HG03354 (cell line): ENCODE measurements around the gene STYXL1.

ENCODE experiments used
- ATAC-seq: cut with Tn5 transposase; IDR thresholded peaks from one replicate; pipeline ENCODE4 v1.9.1; 2021; ENCODE audit warnings: mild to moderate bottlenecking; ENCODE audit not compliant: unreplicated experiment, poor library complexity, severe bottlenecking

STYXL1 gene

GRCh38 chr7:75966190-75966961 is 81.4 kb downstream of the STYXL1 start:
- no peak for ATAC-seq

- no peak for ATAC-seq
Observed at GRCh38 chr7:75965617-75966016, 82.2 kb downstream of the STYXL1 start.

GRCh38 chr7:75963381-75963995 is 84.3 kb downstream of the STYXL1 start:
- no peak for ATAC-seq

- no peak for ATAC-seq
Observed at GRCh38 chr7:75962607-75963380, 85.0 kb downstream of the STYXL1 start.

- ATAC-seq: no peak
Observed at GRCh38 chr7:75961218-75961617, 86.6 kb downstream of the STYXL1 start.

- ATAC-seq: no peak
Observed at GRCh38 chr7:75960372-75960771, 87.4 kb downstream of the STYXL1 start.

DNA sequence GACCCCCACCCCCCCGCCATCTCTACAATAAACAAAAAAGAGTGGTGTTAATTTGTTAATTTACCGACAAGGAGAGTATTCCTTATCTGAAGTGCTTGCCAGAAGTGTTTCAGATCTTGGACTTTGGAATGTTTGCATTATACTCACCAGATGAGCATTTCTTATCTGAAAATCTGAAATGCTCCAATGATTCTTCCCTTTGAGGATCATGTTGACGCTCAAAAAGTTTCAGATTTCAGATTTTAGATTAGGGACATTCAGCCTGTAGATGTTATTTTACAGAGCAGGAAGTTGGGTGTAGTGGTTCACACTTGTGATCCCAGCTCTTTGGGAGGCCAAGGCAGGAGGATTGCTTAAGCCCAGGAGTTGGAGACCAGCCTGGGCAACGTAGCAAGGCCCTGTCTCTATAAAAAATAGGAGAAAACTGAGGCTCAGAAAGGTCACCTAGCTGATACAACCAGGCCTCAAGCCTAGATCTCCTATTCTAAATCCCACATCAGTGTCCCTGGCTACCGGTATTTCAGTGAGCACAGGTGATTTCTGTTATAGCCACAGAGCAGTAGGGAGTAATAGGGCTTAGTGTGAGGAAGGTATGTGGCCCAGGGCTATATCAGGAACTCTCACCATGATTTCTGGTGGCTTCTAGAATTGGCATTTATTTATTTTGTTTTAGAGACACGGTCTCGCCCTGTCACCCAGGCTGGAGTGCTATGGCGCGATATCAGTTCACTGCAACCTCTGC is 88.8 kb downstream of the STYXL1 start:
- no peak for ATAC-seq

- no peak for ATAC-seq
Observed at GRCh38 chr7:75957021-75957736, 90.6 kb downstream of the STYXL1 start.

DNA sequence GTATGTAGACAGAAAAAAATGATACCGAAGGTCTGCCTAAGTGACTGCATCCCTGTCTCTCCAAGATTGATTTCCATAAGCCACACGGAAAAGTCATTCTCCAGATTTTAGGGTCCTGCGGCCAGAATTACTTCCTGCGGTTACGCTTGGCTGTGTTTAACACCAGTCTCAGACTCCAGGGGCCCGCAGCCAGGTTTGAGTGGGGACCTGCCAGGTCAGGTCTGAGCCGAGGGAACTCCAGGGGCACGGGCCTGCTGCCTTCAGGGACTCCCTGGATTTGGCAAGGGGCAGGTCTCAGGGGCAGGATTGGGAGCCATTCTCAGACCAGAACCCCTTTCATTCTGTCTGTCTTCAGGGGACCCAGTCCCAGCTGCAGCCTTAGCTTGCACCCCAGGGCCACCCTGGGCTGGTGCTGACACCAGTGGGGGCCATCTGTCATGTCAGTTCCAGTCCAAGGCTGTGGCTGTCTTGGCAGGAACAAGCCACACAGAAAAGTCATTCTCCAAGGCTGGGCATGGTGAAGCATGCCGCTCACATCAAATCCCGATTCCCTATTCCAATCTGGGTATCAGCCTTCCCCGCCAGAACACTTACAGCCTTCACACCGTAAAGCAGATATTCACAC is 92.4 kb downstream of the STYXL1 start:
- ATAC-seq: no peak

- no peak for ATAC-seq
Observed at GRCh38 chr7:75953931-75954330, 93.9 kb downstream of the STYXL1 start.

DNA sequence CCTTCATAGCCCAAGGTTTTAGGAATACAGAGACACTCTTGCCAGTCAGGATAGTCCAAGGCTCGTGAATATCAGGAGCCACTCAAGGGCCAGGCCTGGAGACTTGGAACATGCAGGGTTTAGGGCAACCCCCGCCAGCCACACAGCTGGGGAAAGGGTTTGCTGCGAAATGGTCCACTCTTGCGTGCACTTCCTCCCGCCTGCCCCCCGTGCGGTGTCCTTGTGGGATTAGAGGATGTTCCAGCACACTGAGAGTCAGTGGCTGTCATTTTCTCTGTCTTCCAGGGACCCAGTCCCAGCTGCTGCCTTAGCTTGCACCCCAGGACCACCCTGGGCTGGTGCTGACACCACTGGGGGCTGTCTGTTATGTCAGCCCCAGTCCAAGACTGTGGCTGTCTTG is 94.4 kb downstream of the STYXL1 start:
- no peak for ATAC-seq

DNA sequence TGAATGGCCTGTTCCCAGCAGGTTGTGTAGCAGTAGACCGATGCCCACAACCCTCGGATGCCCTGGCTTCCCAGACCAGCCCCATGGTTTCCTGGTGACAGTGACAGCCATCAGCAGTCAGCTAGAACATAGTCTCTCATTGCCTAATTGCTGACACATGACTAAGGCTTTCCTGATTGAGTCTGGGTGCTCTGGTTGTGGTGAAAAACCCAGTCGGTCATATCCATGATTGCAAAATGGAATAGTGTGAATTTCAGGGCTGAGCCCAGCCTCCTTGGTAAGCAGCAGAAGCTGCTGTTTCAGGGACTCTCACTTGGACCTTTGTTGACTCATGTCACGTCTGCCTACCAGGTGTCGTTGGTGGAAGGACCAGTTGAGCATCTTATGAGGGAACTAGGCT is 96.3 kb downstream of the STYXL1 start:
- ATAC-seq: no peak

GRCh38 chr7:75950111-75950681 is 97.6 kb downstream of the STYXL1 start:
- no peak for ATAC-seq

DNA sequence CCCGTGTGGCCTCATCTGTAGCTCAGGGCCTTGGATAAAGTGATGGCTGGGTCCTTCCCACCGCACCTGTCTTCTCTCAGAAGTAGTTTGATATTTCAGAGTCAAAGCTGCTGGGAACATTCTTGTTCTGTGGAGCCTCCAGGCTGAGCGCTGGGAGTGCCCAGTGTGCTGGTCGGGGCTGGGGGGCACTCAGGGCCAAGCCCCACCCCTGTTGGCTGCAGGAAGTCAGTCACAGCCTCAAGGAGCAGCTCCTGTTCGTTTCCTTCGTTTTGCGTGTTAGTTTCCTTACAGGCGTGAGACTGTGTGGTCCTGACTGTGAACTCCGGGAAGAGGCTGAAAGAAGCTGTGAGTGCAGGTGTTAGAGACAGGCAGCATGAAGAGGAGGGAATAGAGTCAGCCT is 99.6 kb downstream of the STYXL1 start:
- ATAC-seq: no peak
